HuH-7 (cell line): ENCODE measurements around the gene STAB1.

ENCODE experiments used
- DNase-seq: peaks from one replicate; pipeline ENCODE4 v3.0.0; 2011; ENCODE audit warnings: low spot score

The STAB1 gene

DNA sequence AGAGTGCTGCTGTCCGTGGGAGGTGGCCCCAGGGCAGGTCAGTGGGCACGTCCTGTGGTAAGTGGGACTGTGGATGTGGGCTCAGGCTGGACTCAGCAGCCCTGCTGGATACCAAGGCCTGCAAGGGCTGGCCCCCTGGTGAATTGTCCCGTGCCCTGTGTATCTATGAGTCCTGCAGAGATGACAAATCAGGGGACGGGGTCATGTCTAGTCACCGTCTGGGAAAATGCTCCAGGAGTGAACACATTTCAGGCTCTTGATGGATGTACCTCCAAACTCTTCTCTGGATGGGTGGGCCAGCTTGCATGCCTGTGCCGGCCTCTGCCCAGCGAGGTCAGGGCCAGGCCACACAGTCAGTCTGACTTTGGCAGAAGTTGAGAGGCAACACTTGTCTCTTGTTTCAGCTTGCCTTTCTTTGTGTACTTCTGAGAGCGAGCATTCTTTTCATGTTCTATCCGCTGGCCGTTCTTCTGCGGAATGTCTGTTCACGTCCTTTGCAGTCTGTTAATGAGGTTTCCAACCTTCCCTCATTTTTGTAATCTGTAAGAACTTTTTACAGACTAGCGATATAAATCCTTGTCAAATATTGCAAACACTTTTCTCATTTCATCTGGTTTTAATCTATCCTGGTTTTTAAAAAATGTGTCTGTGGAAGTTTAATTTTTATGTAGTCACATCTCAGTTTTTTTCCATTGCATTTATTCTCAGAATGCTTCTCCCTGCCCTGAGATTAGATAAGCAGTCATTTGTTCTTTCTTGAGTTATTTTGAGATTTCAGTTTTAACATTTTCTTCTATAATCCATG lies 11.4 kb upstream of the STAB1 start:
- no peak for DNase-seq

DNA sequence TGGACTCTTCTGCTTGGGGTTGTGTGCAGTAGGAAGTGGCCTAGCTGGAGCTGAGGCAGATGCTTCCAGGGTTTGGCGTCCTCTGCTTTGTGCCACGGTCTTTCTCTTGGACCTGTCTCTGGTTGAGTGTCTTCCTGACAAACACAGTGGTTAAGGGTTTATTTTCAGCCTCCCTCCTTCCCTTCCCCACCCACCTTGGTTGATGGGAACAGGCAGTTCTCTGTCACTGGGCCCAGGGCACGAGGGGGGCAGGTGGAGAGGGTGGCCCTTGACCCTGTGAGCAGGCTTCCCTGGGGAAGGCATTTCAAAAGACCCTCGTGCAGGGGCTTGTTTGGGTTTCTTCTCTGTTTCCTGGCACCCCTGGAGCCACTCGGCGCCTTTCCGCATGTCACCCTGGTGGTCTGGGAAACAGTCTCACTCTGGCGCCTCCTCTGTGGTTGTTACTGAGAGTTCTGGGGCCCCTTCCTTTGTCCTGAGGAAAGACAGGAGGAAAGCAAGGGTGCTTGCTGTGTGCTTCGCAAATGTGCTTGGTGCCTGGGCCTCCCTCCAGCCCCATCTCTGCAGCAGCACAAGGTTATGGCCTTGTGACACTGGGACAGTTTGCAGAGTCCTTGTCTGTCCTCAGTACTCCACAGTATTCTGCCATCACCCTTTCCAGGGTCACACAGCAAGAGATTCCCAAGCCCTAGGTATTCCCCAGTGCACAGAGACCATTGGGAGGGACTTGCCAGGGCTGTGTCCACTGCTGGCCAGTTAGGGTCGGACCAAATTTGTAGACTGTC lies 10.3 kb upstream of the STAB1 start:
- no peak for DNase-seq

DNA sequence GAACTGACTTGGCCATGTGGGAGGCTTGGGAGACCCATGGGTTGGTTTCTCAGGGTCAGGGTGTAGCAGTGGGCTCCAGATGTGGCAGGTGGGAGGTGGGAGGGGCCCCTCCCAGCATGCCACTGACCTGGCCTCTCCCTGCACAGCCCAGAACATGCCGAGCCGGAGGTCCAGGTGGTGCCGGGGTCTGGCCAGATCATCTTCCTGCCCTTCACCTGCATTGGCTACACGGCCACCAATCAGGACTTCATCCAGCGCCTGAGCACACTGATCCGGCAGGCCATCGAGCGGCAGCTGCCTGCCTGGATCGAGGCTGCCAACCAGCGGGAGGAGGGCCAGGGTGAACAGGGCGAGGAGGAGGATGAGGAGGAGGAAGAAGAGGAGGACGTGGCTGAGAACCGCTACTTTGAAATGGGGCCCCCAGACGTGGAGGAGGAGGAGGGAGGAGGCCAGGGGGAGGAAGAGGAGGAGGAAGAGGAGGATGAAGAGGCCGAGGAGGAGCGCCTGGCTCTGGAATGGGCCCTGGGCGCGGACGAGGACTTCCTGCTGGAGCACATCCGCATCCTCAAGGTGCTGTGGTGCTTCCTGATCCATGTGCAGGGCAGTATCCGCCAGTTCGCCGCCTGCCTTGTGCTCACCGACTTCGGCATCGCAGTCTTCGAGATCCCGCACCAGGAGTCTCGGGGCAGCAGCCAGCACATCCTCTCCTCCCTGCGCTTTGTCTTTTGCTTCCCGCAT lies 7.9 kb upstream of the STAB1 start:
- DNase-seq, result no peak

DNA sequence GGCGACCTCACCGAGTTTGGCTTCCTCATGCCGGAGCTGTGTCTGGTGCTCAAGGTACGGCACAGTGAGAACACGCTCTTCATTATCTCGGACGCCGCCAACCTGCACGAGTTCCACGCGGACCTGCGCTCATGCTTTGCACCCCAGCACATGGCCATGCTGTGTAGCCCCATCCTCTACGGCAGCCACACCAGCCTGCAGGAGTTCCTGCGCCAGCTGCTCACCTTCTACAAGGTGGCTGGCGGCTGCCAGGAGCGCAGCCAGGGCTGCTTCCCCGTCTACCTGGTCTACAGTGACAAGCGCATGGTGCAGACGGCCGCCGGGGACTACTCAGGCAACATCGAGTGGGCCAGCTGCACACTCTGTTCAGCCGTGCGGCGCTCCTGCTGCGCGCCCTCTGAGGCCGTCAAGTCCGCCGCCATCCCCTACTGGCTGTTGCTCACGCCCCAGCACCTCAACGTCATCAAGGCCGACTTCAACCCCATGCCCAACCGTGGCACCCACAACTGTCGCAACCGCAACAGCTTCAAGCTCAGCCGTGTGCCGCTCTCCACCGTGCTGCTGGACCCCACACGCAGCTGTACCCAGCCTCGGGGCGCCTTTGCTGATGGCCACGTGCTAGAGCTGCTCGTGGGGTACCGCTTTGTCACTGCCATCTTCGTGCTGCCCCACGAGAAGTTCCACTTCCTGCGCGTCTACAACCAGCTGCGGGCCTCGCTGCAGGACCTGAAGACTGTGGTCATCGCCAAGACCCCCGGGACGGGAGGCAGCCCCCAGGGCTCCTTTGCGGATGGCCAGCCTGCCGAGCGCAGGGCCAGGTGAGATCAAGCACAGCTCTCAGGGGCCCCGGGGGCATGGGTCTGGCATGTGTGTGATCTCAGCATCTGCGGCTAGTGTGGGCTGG lies 7.1 kb upstream of the STAB1 start:
- no peak for DNase-seq

DNA sequence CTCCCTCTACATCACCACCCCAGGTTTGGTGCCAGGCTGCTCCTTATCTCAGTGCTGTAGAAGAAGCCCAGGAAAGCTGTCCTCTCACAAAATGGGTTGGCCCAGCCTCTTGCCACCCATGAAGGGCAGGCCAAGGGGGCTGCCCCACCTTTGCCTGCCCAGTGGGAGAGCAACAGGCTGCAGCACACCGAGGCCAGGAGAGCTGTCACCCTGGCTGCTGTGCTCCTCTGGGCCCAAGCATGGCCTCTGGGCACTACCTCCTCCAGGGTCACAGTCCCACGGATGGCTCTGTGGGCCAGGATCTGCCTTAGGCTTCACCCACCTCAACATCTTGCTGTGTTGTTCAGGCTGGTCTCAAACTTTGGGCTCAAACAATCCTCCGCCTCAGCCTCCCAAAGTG lies 6.4 kb upstream of the STAB1 start:
- no peak for DNase-seq

DNA sequence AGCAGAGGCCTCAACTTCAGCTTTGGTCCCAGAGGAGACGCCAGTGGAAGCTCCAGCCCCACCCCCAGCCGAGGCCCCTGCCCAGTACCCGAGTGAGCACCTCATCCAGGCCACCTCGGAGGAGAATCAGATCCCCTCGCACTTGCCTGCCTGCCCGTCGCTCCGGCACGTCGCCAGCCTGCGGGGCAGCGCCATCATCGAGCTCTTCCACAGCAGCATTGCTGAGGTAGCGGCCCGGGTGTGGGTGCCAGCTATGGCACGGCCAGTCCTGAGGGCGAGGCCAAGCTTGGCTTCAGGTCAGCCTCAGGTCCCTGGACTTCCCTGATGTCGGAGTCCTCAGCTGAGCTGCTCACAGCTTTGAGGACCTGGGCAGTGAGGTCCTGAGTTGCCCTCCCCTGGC lies 5.7 kb upstream of the STAB1 start:
- DNase-seq, result no peak

DNA sequence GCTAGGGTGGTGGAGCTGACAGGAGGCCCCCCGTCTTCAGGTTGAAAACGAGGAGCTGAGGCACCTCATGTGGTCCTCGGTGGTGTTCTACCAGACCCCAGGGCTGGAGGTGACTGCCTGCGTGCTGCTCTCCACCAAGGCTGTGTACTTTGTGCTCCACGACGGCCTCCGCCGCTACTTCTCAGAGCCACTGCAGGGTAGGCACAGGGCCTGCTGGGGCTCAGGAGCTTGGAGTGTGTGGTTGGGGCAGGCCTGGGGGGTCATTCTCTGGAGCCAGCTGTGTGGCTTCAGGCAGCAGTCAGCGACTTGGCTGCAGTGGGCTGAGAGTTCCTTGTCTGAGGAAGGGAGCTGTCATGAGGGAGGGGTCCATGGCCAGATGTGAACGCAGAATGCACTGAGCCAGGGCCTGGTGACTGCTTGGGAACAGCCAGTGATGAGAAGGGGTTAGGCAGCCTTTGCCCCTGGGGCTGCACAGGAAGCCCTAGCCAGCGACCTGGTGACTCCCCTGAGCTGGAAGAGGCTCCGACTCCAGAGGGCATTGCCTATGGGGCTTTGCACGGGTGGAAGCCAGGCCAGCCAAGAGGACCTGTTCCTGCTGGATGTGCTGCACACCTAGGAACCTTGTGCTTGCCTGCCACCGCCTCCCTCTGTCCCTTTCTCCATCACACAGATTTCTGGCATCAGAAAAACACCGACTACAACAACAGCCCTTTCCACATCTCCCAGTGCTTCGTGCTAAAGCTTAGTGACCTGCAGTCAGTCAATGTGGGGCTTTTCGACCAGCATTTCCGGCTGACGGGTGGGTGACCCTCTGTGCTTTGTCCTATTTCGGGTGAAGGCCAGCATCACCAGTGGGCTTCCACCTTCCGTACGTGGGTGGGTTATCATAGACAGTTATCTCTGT lies 4.9 kb upstream of the STAB1 start:
- no peak for DNase-seq

DNA sequence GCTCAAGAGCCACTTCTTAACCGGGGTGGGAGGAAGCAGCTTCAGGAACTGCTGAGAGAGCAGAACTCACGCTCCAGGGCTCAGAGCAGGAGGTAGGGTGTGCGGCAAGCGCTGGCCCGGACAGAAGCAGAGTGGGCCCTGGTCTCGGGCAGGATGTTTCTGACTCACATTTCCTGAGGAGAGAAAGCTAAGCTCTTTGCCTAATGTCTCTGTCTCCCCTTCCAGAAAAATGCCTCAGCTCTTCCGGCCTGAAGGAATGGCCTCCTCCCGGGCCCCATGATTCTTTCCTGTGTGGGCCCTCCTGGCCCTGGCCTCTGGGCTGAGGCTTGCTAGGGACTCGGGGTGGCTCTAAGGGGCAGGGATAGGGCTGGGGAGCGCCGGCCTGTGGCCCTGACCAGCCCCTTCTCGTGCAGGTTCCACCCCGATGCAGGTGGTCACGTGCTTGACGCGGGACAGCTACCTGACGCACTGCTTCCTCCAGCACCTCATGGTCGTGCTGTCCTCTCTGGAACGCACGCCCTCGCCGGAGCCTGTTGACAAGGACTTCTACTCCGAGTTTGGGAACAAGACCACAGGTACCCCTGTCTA lies 4.1 kb upstream of the STAB1 start:
- DNase-seq, result no peak

DNA sequence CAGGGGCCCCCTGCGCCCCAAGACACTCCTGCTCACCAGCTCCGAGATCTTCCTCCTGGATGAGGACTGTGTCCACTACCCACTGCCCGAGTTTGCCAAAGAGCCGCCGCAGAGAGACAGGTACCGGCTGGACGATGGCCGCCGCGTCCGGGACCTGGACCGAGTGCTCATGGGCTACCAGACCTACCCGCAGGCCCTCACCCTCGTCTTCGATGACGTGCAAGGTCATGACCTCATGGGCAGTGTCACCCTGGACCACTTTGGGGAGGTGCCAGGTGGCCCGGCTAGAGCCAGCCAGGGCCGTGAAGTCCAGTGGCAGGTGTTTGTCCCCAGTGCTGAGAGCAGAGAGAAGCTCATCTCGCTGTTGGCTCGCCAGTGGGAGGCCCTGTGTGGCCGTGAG lies 3.1 kb upstream of the STAB1 start:
- DNase-seq, result no peak

DNA sequence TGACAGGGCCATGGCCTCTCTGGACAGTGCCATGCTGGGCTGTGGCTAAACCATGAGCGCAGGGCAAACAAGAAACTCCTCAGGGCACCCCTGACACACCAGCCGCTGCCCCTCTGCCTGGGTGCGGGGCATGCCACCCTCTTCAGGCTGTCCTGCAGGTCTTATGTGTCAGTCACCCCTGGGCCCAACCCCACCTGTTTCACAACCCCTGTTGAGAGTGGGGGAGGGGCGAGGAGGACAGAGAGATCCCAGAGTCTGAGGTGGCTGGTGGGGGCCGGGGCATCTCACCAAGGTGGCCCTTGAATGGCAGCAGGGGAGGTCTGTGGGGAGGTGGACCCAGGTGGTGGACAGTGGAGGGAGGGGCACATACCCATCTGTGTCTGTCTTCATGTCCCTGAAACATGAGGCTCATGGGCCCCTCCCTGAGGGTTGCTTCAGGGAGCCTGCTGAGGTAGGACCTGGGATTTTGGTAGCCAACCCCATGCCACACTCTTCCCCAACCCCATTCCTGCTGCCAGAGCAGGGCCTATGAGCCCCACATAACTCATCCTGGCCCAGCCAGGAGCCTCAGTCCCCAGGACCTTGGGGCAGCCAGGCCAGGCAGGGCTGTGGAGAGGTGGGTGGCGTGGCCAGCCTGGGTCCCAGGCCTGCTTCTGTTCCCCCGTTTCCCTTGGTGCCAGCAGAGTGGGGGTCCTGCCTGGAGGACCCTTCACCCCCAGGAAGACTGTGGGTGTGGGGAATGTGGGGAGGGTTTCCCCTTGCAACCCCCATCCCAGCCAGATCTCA lies 1.7 kb upstream of the STAB1 start:
- no peak for DNase-seq

DNA sequence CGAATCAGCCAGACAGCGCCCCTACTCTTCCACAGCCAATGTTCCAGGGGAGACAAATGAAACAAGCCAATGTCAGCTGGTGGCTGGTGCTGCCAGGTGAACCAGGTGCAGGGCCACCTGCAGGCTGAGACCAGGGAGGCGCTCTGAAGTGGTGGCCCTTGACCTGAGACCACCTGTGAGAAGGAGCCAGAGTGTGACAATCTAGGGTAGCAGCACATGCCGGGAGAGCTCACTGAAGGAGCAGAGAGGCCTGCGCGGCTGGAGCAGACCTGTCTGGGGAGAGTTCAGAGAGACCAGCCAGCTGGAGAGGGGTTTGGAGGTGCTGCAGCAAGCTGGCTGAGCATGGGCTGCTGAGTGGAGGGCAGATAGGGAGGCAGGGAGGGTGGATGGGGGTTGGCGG lies 693 bp upstream of the STAB1 start:
- no peak for DNase-seq

DNA sequence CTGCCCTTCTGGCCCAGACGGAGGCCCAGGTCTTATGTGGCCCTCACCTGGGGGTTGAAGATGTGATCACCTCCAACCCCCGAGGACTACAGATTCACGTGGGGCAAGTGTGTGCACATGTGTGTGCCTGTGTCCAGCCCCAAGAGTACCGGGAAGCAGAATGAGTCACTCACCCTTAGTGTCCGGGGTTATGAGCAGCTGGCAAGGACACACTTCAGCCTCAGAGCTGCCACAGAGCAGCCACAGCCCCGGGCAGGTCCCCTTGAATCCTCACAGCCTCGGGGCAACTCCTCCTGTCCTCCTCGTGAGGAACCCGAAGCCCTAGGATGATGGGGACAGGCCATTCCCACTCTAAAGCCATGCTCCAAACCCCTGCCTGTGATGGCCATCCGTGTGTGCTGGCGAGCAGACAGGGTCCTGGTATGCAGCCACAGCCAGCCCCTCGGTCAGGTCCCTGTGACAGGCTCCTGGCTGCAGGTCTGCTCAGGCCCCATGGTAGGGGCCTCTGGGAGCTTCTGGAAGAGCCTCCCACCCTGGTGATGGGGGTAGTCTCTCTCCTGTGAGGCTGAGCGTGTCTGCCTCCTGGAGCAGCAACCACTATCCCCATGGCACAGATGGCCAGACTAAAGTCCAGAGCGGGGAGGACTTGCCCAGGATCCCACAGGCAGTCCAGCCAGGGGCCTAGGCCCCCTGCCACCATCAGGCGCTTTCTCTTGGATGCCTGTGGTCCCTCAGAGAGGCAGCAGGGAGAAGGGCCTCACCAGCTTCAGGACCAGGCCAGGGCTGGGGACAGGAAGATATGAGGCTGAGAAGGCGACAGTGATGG lies 852 bp downstream of the STAB1 start:
- DNase-seq, result no peak

DNA sequence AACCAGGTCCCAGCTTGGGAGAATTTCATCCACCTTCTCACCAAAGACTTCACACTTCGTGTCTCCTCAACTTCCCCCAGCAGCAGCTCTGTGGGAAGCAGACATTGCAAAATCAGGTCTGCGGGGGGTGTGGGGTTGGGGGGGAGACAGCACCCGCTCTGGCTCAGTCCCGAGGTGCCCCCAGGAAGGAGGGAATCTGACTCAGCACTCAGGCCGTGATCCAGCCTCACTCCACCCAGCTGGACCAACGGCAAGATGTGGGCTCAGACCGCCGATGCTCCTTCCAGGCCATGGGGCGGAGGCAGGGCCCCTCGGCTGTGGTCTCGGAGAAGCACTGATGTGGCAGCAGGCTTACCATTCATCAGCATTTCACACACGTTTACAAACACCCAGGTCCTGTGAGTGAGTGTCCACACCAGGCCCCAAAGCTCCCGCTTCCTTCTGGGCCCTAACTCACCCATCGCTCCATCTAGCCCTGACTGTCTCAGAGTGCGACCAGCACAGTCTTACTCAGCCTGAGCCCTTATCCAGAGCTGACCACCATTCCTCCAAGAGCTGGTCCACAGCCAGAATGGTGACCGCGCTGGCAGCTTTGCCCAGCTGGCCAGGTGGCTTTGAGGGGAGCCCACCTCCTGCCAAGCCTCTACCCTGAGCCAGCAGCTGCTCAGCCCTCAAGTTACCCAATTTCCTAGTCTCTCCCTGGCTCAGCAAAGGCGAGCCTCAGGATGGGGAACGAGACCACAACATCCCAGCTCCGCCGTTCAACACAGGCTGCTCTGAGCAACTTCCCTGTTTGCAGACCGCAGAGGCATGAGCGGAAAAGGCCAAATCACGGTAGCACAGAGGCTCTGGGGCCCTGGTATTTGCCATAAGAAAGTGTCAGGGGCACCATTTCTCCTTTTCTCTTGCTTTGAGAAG lies 3.3 kb downstream of the STAB1 start:
- DNase-seq, result no peak

DNA sequence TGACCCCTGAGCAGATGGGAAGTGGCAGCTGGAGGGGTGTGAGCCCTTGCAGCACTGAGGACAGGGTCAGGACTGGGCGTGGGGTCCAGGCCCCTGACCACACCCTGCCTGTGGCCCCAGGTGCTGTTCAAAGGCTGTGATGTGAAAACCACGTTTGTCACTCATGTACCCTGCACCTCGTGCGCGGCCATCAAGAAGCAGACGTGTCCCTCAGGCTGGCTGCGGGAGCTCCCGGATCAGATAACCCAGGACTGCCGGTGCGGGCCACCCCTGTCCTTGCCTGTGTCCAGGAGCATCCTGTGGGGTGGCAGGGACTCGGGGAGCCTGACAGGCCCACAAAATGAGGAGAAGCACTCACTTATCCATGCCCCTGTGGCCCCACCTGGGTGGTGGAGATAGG lies 5.9 kb downstream of the STAB1 start:
- DNase-seq, result no peak

DNA sequence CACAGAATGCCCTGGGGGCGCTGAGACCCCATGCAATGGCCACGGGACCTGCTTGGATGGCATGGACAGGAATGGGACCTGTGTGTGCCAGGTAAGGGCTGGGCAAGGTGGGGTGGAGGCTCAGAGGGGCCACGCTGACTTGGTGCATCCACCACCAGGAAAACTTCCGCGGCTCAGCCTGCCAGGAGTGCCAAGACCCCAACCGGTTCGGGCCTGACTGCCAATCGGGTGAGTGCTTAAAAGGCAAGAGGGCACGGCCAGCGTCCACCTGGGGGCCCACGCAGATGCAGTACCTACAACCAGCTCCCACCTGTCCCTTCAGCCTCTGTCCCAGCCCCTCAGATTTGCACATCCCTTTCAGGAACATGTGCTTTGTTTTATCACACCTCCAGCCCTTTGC lies 6.9 kb downstream of the STAB1 start:
- DNase-seq, result no peak

DNA sequence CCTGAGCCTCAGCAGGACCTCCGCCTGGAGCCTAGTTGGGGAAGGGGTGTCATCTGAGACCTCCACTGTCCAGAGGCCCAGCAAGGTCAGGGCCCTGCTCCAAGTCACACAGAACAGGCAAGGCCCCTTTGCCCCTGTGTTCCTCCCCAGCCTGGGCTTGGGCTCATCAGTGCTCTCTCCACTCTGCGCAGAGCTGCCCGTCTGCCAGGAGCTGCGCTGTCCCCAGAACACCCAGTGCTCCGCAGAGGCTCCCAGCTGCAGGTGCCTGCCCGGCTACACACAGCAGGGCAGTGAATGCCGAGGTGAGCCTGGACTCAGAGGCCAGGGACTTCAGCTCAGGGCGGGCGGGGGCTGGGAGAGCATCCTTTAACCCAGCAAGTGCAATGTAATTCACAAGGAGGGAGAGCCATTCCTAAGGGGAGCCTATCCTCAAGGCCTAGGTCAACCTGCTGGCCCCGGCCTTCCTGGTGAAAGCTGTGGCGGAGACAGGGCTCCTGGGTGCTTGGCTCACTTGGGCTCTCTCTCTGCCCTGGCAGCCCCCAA lies 7.7 kb downstream of the STAB1 start:
- DNase-seq, result no peak

DNA sequence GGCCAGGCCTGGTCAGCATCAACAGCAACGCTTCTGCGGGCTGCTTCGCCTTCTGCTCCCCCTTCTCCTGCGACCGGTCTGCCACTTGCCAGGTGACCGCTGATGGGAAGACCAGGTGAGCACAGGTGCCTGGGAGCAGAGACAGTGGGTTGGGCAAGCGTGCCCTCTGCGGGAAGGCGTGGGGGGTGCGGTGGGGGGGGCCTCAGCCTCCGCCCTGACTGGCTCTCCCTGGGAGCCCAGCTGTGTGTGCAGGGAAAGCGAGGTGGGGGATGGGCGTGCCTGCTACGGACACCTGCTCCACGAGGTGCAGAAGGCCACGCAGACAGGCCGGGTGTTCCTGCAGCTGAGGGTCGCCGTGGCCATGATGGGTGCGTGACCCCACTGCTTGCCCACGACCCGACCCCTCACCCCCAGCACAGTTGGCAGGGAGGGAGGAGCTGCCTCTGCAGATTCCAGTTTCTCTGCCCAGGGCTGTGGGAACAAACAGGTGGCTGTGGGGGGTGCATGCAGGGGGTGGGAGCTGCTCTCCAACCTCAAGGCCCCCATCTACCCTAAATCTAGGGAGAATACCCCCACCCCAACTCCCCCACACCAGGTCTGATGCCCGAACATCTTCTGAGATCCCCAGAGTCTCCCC lies 8.8 kb downstream of the STAB1 start:
- DNase-seq, result no peak
